ENCODE data around the gene PDXK. TPM values are rescaled to one million over a fixed set of nuclear protein-coding genes. Genes with fewer than 3 reads are reported as not detected.

The PDXK gene
- total and polyA plus RNA-seq, 10 of the 15 experiments (the other 5 are each of a cell fraction or from before 2014, with no cell fraction given): 3.7 to 141 (median 60.0) TPM

- ChIA-PET SMC1A (ENCODE audit: uncharacterized antibody, unreplicated experiment) (no interaction called here), POLR2A (interaction anchor here (0.5 to 1.4 kb wide), 4 partner anchors 10 to 175 kb away, joined by 3 to 7 read pairs (median 4); no protein-coding TSS in a partner anchor), RAD21 (ENCODE audit: unreplicated experiment) (no interaction called here), CTCF (interaction anchor here (0.6 to 1.6 kb wide), 4 partner anchors 13 to 157 kb away, joined by 3 to 6 read pairs (median 4); no protein-coding TSS in a partner anchor)
- no peaks in the 10 kb centered on the region for H4K20me1 ChIP-seq (ENCODE audit: control insufficient read depth, insufficient read depth)
- in situ Hi-C loops (cut with MboI): no loop called here
- H3K4me2 ChIP-seq (ENCODE audit: control insufficient read depth, insufficient read depth): no peak overlapping the region
- H3K4me3 ChIP-seq: no peak overlapping the region
- no peaks in the 10 kb centered on the region for H3K79me2 ChIP-seq (ENCODE audit: control insufficient read depth, insufficient read depth, low read length)
- H3K4me1 ChIP-seq (ENCODE audit: control insufficient read depth, insufficient read depth, low read length): peaks cover 5% of the 10 kb centered on the region
- 44% methylated on average over 6 of the region's 6 CpGs for WGBS (ENCODE audit: insufficient coverage, insufficient replicate concordance, low lambda C conversion rate, missing lambda C conversion rate)
- no peak overlapping the region for H3K9ac ChIP-seq (ENCODE audit: control insufficient read depth, insufficient read depth, low read length)
- no peak overlapping the region for H2AFZ ChIP-seq (ENCODE audit: control insufficient read depth, low read depth, low read length)
- no peak overlapping the region for H3K27ac ChIP-seq (ENCODE audit: control insufficient read depth, insufficient read depth)
- no peak for DNase-seq (ENCODE audit: low read depth, low spot score)
- intact Hi-C loops (cut with micrococcal nuclease; ENCODE audit: unreplicated experiment): no loop called here
- no TSS peak for BruUV-seq (replicated peaks)
- ATAC-seq: no peak
- H3K9me3 ChIP-seq (replicated peaks; ENCODE audit: control insufficient read depth, insufficient read depth, low read length): no peaks in the 10 kb centered on the region
- no peaks in the 10 kb centered on the region for H3K36me3 ChIP-seq (ENCODE audit: control insufficient read depth in 2 of 2, insufficient read depth in 2 of 2, low read length in 1 of 2)
- FAIRE-seq: no peak
- H3K27me3 ChIP-seq (replicated peaks in 1 of 2; ENCODE audit: control insufficient read depth in 2 of 2, insufficient read depth in 2 of 2, low read length in 1 of 2): no peaks in the 10 kb centered on the region
- TF ChIP-seq JUNB (IDR thresholded peaks at IDR 0.05) (no peak), NFIC (IDR thresholded peaks at IDR 0.05; ENCODE audit: low read depth, low read length) (no peak), RAD21 (IDR thresholded peaks at IDR 0.05; ENCODE audit: insufficient read depth, low read depth, low read length) (no peak), RFX5 (IDR thresholded peaks at IDR 0.05; ENCODE audit: low read depth, low read length) (no peak), TBL1XR1 (IDR thresholded peaks at IDR 0.05; ENCODE audit: low read depth, low read length) (no peak), PKNOX1 (IDR thresholded peaks at IDR 0.05) (no peak), CBFB (IDR thresholded peaks at IDR 0.05; ENCODE audit: low read depth) (no peak), NFYA (IDR thresholded peaks at IDR 0.05; ENCODE audit: borderline replicate concordance, low read depth, low read length) (no peak), SMARCA5 (IDR thresholded peaks at IDR 0.05) (no peak), SIN3A (IDR thresholded peaks at IDR 0.05; ENCODE audit: low read depth, low read length) (no peak), POLR2AphosphoS2 (IDR thresholded peaks at IDR 0.05; ENCODE audit: low read depth, low read length) (no peak), SUPT20H (IDR thresholded peaks at IDR 0.05; ENCODE audit: borderline replicate concordance, control insufficient read depth, low read depth, low read length) (no peak), ZBED1 (IDR thresholded peaks at IDR 0.05; ENCODE audit: borderline replicate concordance) (no peak)
- TF ChIP-seq, protein P1, sequence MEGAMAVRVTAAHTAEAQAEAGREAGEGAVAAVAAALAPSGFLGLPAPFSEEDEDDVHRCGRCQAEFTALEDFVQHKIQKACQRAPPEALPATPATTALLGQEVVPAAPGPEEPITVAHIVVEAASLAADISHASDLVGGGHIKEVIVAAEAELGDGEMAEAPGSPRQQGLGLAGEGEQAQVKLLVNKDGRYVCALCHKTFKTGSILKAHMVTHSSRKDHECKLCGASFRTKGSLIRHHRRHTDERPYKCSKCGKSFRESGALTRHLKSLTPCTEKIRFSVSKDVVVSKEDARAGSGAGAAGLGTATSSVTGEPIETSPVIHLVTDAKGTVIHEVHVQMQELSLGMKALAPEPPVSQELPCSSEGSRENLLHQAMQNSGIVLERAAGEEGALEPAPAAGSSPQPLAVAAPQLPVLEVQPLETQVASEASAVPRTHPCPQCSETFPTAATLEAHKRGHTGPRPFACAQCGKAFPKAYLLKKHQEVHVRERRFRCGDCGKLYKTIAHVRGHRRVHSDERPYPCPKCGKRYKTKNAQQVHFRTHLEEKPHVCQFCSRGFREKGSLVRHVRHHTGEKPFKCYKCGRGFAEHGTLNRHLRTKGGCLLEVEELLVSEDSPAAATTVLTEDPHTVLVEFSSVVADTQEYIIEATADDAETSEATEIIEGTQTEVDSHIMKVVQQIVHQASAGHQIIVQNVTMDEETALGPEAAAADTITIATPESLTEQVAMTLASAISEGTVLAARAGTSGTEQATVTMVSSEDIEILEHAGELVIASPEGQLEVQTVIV (IDR thresholded peaks at IDR 0.05; ENCODE audit: borderline replicate concordance, partially characterized antibody): no peak
- TF ChIP-seq, protein P2, sequence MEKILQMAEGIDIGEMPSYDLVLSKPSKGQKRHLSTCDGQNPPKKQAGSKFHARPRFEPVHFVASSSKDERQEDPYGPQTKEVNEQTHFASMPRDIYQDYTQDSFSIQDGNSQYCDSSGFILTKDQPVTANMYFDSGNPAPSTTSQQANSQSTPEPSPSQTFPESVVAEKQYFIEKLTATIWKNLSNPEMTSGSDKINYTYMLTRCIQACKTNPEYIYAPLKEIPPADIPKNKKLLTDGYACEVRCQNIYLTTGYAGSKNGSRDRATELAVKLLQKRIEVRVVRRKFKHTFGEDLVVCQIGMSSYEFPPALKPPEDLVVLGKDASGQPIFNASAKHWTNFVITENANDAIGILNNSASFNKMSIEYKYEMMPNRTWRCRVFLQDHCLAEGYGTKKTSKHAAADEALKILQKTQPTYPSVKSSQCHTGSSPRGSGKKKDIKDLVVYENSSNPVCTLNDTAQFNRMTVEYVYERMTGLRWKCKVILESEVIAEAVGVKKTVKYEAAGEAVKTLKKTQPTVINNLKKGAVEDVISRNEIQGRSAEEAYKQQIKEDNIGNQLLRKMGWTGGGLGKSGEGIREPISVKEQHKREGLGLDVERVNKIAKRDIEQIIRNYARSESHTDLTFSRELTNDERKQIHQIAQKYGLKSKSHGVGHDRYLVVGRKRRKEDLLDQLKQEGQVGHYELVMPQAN (conservative IDR thresholded peaks at IDR 0.05): no peak
- TF ChIP-seq, protein P3, sequence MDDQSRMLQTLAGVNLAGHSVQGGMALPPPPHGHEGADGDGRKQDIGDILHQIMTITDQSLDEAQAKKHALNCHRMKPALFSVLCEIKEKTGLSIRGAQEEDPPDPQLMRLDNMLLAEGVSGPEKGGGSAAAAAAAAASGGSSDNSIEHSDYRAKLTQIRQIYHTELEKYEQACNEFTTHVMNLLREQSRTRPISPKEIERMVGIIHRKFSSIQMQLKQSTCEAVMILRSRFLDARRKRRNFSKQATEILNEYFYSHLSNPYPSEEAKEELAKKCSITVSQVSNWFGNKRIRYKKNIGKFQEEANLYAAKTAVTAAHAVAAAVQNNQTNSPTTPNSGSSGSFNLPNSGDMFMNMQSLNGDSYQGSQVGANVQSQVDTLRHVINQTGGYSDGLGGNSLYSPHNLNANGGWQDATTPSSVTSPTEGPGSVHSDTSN (IDR thresholded peaks at IDR 0.05; ENCODE audit: insufficient replicate concordance, low read depth, low read length): no peak
- TF ChIP-seq, protein P4, sequence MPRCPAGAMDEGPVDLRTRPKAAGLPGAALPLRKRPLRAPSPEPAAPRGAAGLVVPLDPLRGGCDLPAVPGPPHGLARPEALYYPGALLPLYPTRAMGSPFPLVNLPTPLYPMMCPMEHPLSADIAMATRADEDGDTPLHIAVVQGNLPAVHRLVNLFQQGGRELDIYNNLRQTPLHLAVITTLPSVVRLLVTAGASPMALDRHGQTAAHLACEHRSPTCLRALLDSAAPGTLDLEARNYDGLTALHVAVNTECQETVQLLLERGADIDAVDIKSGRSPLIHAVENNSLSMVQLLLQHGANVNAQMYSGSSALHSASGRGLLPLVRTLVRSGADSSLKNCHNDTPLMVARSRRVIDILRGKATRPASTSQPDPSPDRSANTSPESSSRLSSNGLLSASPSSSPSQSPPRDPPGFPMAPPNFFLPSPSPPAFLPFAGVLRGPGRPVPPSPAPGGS (IDR thresholded peaks at IDR 0.05; ENCODE audit: borderline replicate concordance, insufficient read depth, low read depth, low read length, poor library complexity, severe bottlenecking): no peak
Observed at GRCh38 chr21:43781846-43782245, 62.9 kb downstream of the PDXK start.

Data from GM12878 (cell line).